Inferior parietal cortex (tissue), 1 donor: ENCODE measurements around the gene CORO2B.
A peak's percentile ranks its signal among the peaks of the same experiment; 100 is the strongest.
"Not testable (repeated sequence)": the region's sequence is repeated elsewhere in the genome, so short reads cannot be mapped to it uniquely, and the experiment has no call there.

Experiments
- DNase-seq: peaks from one replicate; pipeline ENCODE4 v3.0.0-alpha.2; 2016; ENCODE audit errors: extremely low spot score

The CORO2B gene

DNA sequence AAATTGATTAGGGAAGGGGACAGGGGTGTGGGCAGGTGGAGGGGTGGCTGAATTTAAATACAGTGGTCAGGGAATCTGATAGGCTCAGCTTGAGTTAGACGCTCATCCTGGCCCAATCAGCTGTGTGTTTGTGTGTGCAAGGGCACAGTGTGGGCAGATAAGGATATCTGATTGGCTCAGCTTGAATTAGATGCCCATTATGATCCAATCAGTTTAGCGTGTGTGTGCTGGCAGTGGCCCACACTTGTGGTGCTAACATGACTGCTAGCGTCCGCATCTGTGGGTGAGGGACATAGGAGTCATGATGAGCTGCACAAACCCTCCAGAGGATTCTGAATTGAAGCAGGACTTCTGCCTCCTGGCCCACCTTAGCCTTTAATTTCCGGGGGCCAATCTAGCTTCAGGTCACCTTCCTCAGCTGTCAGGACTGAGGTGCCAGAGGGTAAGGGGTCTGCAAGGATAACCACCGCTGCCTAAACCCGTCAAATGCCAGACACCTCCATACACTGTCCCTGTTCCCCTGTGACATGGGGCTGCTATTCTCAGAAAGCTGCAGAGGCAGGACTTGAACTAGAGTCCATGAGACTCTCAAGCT lies 97.3 kb downstream of the CORO2B start:
- no peak for DNase-seq

DNA sequence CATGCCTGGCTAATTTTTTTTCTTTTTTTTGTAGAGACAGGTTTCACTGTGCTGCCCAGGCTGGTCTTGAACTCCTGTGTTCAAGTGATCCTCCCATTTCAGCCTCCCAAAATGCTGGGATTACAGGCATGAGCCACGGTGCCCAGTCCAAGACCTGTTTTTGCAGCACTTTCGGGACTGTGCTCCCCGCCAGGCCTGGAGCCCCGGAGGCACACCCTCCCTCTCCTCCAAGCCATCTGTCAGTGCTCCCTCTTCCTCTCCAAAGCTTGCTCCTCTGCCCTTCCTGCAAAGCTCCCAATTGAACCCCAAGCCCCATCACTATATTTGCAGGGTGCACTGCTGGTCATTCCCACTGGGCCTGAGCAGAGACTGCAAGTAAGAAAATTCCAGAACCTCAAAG lies 98.1 kb downstream of the CORO2B start:
- no peak for DNase-seq

DNA sequence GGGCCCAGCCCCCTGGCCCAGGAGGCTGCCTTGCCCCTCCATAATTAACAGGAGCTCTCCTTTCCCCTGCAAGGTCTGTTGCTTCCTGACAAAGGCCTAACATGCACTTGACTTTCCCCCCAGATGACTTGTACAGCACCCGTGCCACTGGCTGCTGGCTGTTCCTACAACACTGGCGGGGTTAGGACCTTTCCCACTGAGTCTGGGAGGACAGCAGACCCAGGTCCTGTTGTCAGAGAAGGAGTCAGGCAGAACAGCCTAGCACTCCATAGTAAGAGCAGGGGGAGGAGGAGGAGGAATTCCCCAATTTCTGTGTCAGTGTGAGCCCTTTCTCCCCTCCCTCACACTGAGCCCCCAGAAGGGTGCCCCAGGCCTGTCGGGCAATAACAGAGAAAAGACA lies 99.2 kb downstream of the CORO2B start:
- no peak for DNase-seq

- DNase-seq: no peak
These were observed 100.0 kb downstream of the CORO2B start for GRCh38 chr15:68678746-68679145.

DNA sequence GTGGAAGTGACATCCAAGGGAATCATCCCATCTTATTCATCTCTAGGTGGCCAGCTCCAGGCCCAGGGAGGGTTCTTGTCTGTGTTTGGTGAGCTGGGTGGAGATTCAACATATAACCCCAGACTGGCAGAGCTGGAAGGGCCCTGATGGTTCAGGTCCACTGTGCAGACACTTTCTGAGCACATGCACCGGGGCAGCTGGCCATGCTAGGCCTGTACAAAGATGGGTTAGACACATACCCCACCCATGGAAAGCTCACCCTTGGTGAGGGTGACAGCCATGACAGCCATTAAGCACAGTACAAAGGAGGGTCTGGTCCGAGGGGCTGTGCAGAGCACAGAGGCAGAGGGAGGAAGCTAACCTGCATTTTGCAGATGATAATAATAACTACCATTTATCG lies 100.4 kb downstream of the CORO2B start:
- no peak for DNase-seq

DNA sequence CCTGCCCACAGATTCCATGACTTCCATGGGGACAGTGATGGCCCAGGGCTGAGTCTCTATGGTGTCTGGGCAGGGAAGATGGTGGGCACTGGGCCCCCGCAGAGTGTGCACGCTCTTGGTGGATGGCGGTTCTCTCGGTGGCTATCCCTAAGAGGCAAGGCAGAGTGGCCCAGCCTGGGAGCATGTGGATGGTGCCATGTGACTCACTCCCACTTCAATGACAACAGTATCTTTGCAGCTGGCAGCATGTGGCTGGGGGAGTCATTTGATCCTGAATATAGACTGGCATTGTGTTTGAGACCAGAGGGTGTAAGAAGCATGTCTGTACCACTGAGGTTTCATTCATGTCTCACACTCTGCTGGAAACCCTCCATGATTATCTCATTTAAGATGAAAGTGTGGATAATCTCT lies 101.2 kb downstream of the CORO2B start:
- DNase-seq: peak; percentile 89

GRCh38 chr15:68680756-68681155 lies 102.0 kb downstream of the CORO2B start:
- DNase-seq: not testable (repeated sequence)

GRCh38 chr15:68681836-68682235 lies 103.0 kb downstream of the CORO2B start:
- DNase-seq: no peak

GRCh38 chr15:68682330-68682729 lies 103.5 kb downstream of the CORO2B start:
- no peak for DNase-seq

DNA sequence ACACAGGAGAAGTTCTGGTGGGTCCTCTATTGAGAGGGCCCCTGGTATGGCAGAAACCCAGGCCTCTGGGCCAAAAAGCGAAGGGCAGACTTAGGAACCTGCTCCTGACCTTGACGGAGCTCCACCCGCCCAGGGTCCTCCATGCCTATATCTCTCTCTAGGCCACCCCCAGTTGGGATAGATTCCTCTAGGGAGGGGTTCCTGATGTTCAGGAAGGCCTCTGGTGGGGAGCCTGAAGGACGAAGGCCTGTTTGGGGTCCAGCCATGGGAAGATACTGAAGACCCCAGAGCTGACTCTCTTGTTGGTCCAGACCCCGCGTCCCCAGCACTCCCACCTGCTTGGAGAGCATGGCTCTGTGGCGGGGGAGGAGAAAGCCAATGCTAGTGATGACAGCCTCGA lies 104.2 kb downstream of the CORO2B start:
- no peak for DNase-seq

GRCh38 chr15:68683551-68683950 lies 104.8 kb downstream of the CORO2B start:
- no peak for DNase-seq

DNA sequence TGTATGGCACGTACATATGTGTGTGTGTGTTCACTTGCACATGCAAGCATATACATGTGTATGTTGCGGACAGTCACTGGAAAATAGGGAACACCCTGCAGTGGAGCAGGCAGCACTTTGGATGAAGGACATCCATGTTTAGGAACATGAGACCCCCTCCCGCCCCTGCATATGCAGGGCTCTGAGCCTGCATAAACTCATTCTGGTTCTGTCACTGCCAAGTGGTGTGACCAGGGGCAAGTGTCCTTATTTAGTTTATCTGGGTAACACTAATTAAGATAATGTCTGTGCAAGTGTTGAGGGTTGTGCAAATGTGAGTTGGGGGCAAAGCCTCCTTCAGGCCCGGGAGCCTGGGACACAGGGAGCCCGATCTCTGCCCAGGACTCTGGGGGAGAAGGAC lies 105.7 kb downstream of the CORO2B start:
- no peak for DNase-seq

GRCh38 chr15:68687136-68687735 lies 108.4 kb downstream of the CORO2B start:
- no peak for DNase-seq

DNA sequence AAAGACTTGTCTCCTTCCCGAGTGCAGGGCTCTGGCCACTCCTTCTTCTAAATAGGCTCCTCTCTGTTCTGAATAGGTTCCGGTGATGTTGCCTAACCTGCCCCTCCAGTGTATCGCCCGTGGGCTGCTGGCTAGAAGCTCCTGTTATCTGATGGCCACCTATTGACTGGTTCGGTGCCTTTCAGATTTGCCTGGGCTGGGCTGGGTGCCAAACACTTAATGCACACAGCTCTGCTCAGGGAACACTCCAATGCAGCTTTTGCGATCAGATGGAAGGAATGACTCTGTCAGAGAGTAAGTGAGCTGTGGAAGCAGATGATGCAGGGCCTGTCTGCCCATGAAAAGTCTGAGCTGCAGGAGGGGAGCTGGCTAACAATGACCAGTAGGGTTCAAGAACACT lies 112.9 kb downstream of the CORO2B start:
- no peak for DNase-seq

DNA sequence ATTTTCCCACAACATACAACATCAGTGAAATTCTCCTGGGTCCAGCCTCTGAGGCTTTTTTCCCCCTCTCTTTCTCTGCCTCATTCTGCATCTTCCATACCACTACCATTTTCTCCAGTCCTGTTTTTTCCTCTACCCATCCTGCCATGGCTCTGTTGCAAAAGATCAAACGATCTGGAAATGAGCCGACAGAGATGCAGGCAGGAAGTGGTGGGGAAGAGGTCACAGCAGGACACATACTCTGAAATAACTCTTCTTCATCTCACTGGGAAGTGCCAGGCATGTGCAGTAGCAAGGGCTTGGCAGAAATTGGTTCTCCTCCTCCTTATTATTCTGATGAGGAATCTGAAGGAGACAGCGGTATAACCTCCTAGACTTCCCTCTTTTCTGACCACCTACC lies 114.3 kb downstream of the CORO2B start:
- no peak for DNase-seq

- DNase-seq: no peak
These were observed 115.3 kb downstream of the CORO2B start for GRCh38 chr15:68694111-68694510.

DNA sequence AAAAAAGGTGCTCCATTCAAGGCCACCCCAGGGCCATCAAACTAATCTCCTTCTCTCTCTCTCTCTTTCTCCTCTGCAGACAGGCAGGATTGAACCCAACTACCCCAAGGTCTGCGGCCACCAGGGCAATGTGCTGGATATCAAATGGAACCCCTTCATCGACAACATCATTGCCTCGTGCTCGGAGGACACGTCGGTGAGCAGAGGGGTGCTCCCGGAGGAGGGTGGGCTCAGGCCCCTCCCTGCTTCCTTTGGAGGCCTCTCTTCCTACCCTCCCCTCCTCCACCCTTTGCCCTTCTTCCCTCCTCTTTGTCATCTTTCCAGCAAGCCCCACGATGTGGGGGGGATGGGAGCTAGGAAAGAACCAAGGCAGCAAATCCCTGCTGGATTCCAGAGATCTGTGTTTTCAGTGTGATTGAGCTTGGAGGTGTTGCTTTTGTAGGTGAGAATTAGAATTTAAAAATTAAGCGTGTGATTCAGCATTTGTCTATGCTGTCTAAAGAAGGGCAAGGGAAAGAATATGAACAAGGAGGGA lies 116.3 kb downstream of the CORO2B start:
- no peak for DNase-seq

GRCh38 chr15:68696414-68697363 lies 117.9 kb downstream of the CORO2B start:
- no peak for DNase-seq

DNA sequence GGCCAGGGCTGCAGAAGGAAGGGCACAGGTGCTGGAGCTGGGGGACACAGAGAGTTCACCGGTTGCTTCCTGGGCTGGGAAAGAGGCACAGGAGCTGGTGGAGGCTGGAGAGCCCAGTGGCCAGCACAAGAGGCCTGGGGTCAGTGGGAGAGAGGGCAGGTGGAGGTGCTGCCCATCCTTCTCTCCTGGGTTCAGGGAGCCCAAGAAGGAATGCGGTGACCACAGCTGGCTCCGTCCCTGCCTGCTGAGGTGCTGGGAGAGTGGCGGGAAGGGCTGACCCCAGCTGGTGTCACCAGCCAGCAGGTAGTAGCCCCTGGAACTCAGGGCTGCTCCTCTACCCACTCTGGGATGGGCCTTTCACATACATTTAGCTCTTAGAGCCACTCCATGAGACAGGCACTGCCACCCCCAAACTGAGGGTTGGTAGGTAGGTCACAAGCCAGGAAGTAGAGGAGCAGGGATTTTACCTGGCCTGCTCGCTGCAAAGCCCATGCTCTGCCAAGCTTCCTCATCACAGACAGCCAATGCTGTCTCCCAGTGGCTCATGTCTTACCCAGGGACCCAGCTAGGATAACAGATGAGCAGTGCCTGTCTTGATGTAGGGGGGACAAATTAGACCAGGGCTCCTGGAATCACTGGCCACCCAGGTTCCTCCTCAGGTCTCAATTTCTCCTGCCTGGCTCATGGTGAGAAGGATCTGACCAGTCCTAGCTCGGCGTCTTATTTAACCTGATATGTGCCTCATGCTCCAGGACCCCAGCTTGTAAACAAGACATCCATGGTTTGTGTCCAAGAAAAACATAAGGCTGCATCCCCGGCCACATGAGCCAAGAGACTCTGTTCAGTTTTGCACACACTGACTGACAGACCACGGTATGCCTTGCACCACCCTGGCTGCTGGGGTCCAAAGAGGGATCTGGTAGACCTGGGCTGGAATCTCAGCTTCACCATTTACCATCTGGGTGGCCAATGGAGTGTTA lies 119.2 kb downstream of the CORO2B start:
- DNase-seq: no peak

DNA sequence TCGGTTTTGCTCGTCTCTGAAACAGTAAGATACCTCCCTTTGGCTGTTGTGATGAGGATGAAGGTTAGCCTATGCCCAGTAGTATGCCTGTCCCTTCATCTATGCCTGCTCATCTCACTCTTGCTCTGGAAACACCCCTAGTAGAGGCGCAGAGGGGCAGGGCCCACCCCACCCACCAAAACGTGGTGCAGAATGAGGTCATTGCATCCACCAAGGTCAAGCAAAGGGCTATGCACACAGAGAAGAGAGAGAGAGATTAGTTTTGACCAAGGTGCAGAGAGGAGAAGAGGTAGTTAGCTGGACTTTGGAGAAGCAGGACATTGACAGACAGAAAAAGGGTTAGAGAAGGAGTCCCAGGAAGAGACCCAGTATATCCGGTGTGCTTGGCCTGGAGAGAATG lies 119.9 kb downstream of the CORO2B start:
- DNase-seq: no peak

GRCh38 chr15:68699124-68699880 lies 120.5 kb downstream of the CORO2B start:
- DNase-seq: no peak
